Measurements from ENCODE around the gene GNPTG. TPM values are rescaled to one million over a fixed set of nuclear protein-coding genes. Genes with fewer than 3 reads are reported as not detected.

GNPTG gene
- polyA plus RNA-seq, 1 of the 3 experiments (the other 2 are of a cell fraction): 113 TPM

GRCh38 chr16:1335211-1335971 lies 16.3 kb upstream of the GNPTG start:
- 0 out of 2 replicates have a peak, but pooled peaks cover 7% of the 10 kb centered on the region for H4K20me1 ChIP-seq (ENCODE audit: insufficient read depth)
- no peaks in the 10 kb centered on the region for H3K9me3 ChIP-seq
- H3K4me1 ChIP-seq (ENCODE audit: control insufficient read depth in 1 of 2, insufficient read depth in 2 of 2, low read depth in 1 of 2, low read length in 1 of 2): peaks cover 0 to 26% of the 10 kb centered on the region in 2 experiments; a peak in 1 of 4 replicates
- H3K36me3 ChIP-seq (replicated peaks in 1 of 2; ENCODE audit: control insufficient read depth in 1 of 2, insufficient read depth in 2 of 2, low read length in 1 of 2): no peaks in the 10 kb centered on the region
- no peak for TF ChIP-seq GATA2 (CRISPR knock-in tag; IDR thresholded peaks at IDR 0.05)
- no peak for TF ChIP-seq EZH2phosphoT487 (IDR thresholded peaks at IDR 0.05; ENCODE audit: borderline replicate concordance, low read depth)
- TF ChIP-seq MEF2A (IDR thresholded peaks at IDR 0.05; ENCODE audit: borderline replicate concordance, low read depth): no peak
- TF ChIP-seq NRF1 (IDR thresholded peaks at IDR 0.05; ENCODE audit: low read depth, low read length): no peak
- no peak for TF ChIP-seq SIN3A (IDR thresholded peaks at IDR 0.05; ENCODE audit: borderline replicate concordance, low read depth, low read length)
- no peak for TF ChIP-seq MAX (IDR thresholded peaks at IDR 0.05; ENCODE audit: low read depth)
- TF ChIP-seq CHD2 (IDR thresholded peaks at IDR 0.05; ENCODE audit: low read length, partially characterized antibody): no peak
- no peak for TF ChIP-seq RAD21 (IDR thresholded peaks at IDR 0.05; ENCODE audit: low read length)
- no peak for TF ChIP-seq GABPA (IDR thresholded peaks at IDR 0.05; ENCODE audit: low read depth)
- TF ChIP-seq TAF1 (IDR thresholded peaks at IDR 0.05; ENCODE audit: borderline replicate concordance, low read depth, low read length): no peak
- no peak for TF ChIP-seq YY1 (IDR thresholded peaks at IDR 0.05; ENCODE audit: low read depth)
- TF ChIP-seq NFIC (IDR thresholded peaks at IDR 0.05; ENCODE audit: borderline replicate concordance): no peak
- TF ChIP-seq RXRA (IDR thresholded peaks at IDR 0.05; ENCODE audit: borderline replicate concordance, low read depth): no peak
- H3K4me2 ChIP-seq: no peak overlapping the region
- no peaks in the 10 kb centered on the region for H3K9me2 ChIP-seq
- CTCF ChIA-PET: interaction anchor here (0.8 to 3.3 kb wide), 8 partner anchors 9 to 51 kb away, joined by 3 to 14 read pairs (median 4); no protein-coding TSS in a partner anchor
- no peak for DNase-seq
- no peak overlapping the region for H3K27ac ChIP-seq (ENCODE audit: low read depth in 2 of 2, low read length in 1 of 2)
- POLR2A ChIA-PET: interaction anchor here (0.8 to 1.2 kb wide), 2 partner anchors 10 to 195 kb away, joined by 3 read pairs; no protein-coding TSS in a partner anchor
- WGBS (ENCODE audit: low lambda C conversion rate): 14% methylated on average over 8 of the region's 16 CpGs
- no peak overlapping the region for H3K9ac ChIP-seq
- H3K79me2 ChIP-seq (ENCODE audit: insufficient read depth): no peaks in the 10 kb centered on the region
- H3K4me3 ChIP-seq (ENCODE audit: low read depth in 2 of 2, low read length in 1 of 2): no peak overlapping the region
- H3K27me3 ChIP-seq (ENCODE audit: insufficient read depth): peaks cover 57% of the 10 kb centered on the region
- no peak overlapping the region for H2AFZ ChIP-seq (ENCODE audit: low read depth)
- no peaks in the 10 kb centered on the region for H3F3A ChIP-seq (replicated peaks; ENCODE audit: insufficient read depth)

GRCh38 chr16:1335996-1336395 lies 15.7 kb upstream of the GNPTG start:
- Histone ChIP-seq H3F3A (replicated peaks; ENCODE audit: insufficient read depth) (no peaks in the 10 kb centered on the region), H3K27me3 (ENCODE audit: insufficient read depth) (peaks cover 63% of the 10 kb centered on the region), H3K9me2 (no peaks in the 10 kb centered on the region), H3K27ac (ENCODE audit: low read depth in 2 of 2, low read length in 1 of 2) (no peak overlapping the region), H3K4me3 (ENCODE audit: low read depth in 2 of 2, low read length in 1 of 2) (no peak overlapping the region), H3K9me3 (no peaks in the 10 kb centered on the region), H2AFZ (ENCODE audit: low read depth) (no peak overlapping the region), H3K36me3 (replicated peaks in 1 of 2; ENCODE audit: control insufficient read depth in 1 of 2, insufficient read depth in 2 of 2, low read length in 1 of 2) (no peaks in the 10 kb centered on the region), H3K4me2 (no peak overlapping the region), H3K4me1 (ENCODE audit: control insufficient read depth in 1 of 2, insufficient read depth in 2 of 2, low read depth in 1 of 2, low read length in 1 of 2) (peaks cover 0 to 26% of the 10 kb centered on the region in 2 experiments; a peak in 1 of 4 replicates), H3K79me2 (ENCODE audit: insufficient read depth) (no peaks in the 10 kb centered on the region), H4K20me1 (ENCODE audit: insufficient read depth) (0 out of 2 replicates have a peak, but pooled peaks cover 7% of the 10 kb centered on the region), H3K9ac (no peak overlapping the region)
- 7% methylated on average over 12 of the region's 12 CpGs for WGBS (ENCODE audit: low lambda C conversion rate)
- TF ChIP-seq EZH2phosphoT487 (IDR thresholded peaks at IDR 0.05; ENCODE audit: borderline replicate concordance, low read depth): no peak
- TF ChIP-seq SIN3A (IDR thresholded peaks at IDR 0.05; ENCODE audit: borderline replicate concordance, low read depth, low read length): no peak
- TF ChIP-seq PBX3 (IDR thresholded peaks at IDR 0.05): no peak
- peak; percentile 59; the same call in 1 of the 2 replicates for TF ChIP-seq MXI1 (IDR thresholded peaks at IDR 0.05; ENCODE audit: low read depth, low read length)
- peak; percentile 75 for DNase-seq
- CTCF ChIA-PET: interaction anchor here (0.8 to 3.3 kb wide), 8 partner anchors 9 to 52 kb away, joined by 3 to 14 read pairs (median 4); no protein-coding TSS in a partner anchor
- POLR2A ChIA-PET: interaction anchor here (0.8 to 1.2 kb wide), 2 partner anchors 10 to 195 kb away, joined by 3 read pairs; no protein-coding TSS in a partner anchor
